Measurements from ENCODE around the gene EIF2S2. TPM values are rescaled to one million over a fixed set of nuclear protein-coding genes. Genes with fewer than 3 reads are reported as not detected.

EIF2S2 gene
- total RNA-seq, 2 donors from 2014 or later: 106 to 144 TPM

DNA sequence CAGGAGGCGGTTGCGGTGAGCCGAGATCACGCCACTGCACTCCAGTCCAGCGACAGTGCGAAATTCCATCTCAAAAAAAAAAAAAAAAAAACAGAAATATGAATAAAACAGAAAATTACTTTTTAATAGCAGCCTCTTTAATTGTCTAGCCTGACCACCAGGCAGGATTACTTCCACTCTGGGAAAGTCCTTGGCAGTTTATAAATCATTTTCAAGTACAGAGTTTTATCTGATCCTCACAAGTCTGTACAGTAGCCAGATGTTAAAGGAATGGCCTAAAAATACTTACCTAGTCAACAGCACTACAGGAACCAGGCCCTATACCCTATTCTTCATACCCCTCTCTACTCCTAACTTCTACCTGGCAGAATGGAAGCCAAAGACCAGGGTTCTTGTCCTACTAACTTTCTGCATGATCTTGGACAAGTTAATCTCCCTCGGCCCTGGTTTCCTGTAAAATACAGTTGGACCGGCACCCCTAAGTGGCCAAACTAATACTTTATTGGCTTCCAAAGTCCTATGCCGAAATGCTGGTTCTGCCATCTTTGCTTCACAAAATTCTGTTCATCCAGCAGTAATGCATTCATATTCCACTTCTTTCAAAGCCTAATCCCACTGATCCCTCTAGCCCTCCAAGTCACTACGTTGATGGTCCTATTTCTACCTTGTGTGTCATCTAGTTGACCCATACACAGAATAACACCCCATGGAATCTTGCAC is 1.9 kb downstream of the EIF2S2 start:
- Histone ChIP-seq H3K27ac (ENCODE audit: low read depth, low read length) (no peak overlapping the region), H3K4me3 (ENCODE audit: low read length) (peak overlapping the region; percentile 90), H3K4me1 (ENCODE audit: control insufficient read depth, insufficient read depth, low read length) (no peaks in the 10 kb centered on the region), H3K27me3 (ENCODE audit: control insufficient read depth, insufficient read depth, low read length, poor library complexity, severe bottlenecking) (no peaks in the 10 kb centered on the region), H3K9me3 (ENCODE audit: control insufficient read depth, low read length) (no peaks in the 10 kb centered on the region), H3K36me3 (ENCODE audit: control insufficient read depth, insufficient read depth, low read length) (peaks cover 44% of the 10 kb centered on the region), H3K9ac (ENCODE audit: extremely low read depth, low read length, poor library complexity, severe bottlenecking) (peak overlapping the region; percentile 21)
- no peaks in the 10 kb centered on the region for H3K9me3 Mint-ChIP-seq
- WGBS, 2 experiments (ENCODE audit: insufficient coverage in 1 of 2, insufficient read length in 1 of 2): 74 to 83% methylated on average over 6 to 10 of the region's 10 CpGs
- no peak for DNase-seq
- TF ChIP-seq, protein P1, sequence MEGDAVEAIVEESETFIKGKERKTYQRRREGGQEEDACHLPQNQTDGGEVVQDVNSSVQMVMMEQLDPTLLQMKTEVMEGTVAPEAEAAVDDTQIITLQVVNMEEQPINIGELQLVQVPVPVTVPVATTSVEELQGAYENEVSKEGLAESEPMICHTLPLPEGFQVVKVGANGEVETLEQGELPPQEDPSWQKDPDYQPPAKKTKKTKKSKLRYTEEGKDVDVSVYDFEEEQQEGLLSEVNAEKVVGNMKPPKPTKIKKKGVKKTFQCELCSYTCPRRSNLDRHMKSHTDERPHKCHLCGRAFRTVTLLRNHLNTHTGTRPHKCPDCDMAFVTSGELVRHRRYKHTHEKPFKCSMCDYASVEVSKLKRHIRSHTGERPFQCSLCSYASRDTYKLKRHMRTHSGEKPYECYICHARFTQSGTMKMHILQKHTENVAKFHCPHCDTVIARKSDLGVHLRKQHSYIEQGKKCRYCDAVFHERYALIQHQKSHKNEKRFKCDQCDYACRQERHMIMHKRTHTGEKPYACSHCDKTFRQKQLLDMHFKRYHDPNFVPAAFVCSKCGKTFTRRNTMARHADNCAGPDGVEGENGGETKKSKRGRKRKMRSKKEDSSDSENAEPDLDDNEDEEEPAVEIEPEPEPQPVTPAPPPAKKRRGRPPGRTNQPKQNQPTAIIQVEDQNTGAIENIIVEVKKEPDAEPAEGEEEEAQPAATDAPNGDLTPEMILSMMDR (conservative IDR thresholded peaks at IDR 0.05): no peak
- H3K4me1 Mint-ChIP-seq: peaks cover 22% of the 10 kb centered on the region
- H3K4me3 Mint-ChIP-seq: peak overlapping the region; percentile 89
- peaks cover 3% of the 10 kb centered on the region for H3K27me3 Mint-ChIP-seq (ENCODE audit: insufficient read depth)
- peaks cover 39% of the 10 kb centered on the region for H3K36me3 Mint-ChIP-seq (ENCODE audit: low read depth)
- peak overlapping the region; percentile 98 for H3K27ac Mint-ChIP-seq

DNA sequence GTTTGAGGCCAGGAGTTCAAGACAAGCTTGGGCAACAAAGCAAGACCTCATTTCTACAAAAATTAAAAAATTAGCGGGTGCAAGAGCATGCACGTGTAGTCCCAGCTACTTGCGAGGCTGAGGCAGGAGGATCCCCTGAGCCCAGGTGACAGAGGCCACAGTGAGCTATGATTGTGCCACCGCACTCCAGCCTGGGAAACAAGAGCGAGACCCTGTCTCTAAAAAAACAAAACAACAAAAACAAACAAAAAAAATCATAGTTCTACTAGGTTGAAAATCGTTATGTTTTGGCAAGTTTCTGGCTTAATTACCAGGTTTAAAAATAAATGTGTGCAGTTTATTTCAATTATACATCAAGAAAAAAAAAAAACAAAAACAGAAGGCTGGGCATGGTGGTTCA is 2.6 kb downstream of the EIF2S2 start:
- Histone ChIP-seq H3K27me3 (ENCODE audit: control insufficient read depth, insufficient read depth, low read length, poor library complexity, severe bottlenecking) (no peaks in the 10 kb centered on the region), H3K4me1 (ENCODE audit: control insufficient read depth, insufficient read depth, low read length) (no peaks in the 10 kb centered on the region), H3K36me3 (ENCODE audit: control insufficient read depth, insufficient read depth, low read length) (peaks cover 51% of the 10 kb centered on the region), H3K9ac (ENCODE audit: extremely low read depth, low read length, poor library complexity, severe bottlenecking) (peak overlapping the region; percentile 7), H3K27ac (ENCODE audit: low read depth, low read length) (no peak overlapping the region), H3K4me3 (ENCODE audit: low read length) (peak overlapping the region; percentile 90), H3K9me3 (ENCODE audit: control insufficient read depth, low read length) (no peaks in the 10 kb centered on the region)
- no peak for DNase-seq
- peak overlapping the region; percentile 89 for H3K4me3 Mint-ChIP-seq
- H3K4me1 Mint-ChIP-seq: peaks cover 22% of the 10 kb centered on the region
- WGBS, 2 experiments (ENCODE audit: insufficient coverage in 1 of 2, insufficient read length in 1 of 2): 94 to 99% methylated on average over 4 of the region's 6 CpGs
- TF ChIP-seq, protein P1 (conservative IDR thresholded peaks at IDR 0.05): no peak
- H3K36me3 Mint-ChIP-seq (ENCODE audit: low read depth): peaks cover 46% of the 10 kb centered on the region
- no peak overlapping the region for H3K27ac Mint-ChIP-seq
- no peaks in the 10 kb centered on the region for H3K27me3 Mint-ChIP-seq (ENCODE audit: insufficient read depth)
- no peaks in the 10 kb centered on the region for H3K9me3 Mint-ChIP-seq

DNA sequence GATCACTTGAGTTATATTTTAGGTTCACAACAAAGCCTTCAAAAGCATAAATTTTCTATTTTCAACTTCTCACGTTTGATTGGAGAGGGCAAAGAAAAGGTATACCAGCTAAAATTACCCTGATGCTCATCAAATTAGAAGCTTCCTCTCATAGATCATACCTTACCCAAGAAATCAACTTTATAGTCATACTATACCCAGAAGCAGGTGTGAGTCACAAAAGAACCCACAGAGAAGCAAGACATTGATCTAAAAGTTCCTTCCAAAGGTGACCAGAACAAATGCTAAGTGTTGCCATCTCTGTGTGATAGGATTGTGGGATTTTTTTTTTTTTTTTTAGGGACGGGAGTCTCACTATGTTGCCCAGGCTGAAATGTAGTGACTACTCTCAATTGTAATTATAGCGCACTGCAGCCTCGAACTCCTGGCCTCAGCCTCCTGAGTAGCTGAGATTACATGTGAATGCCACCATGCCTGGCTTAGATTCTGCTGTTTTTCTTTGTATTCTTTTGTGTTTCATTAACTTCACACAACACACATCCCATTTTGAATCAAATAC is 3.3 kb downstream of the EIF2S2 start:
- no peaks in the 10 kb centered on the region for H3K27me3 Mint-ChIP-seq (ENCODE audit: insufficient read depth)
- WGBS, 2 experiments (ENCODE audit: insufficient coverage in 1 of 2, insufficient read length in 1 of 2): 88 to 91% methylated on average over 3 to 4 of the region's 4 CpGs
- H3K4me3 Mint-ChIP-seq: peak overlapping the region; percentile 3
- H3K27ac ChIP-seq (ENCODE audit: low read depth, low read length): no peak overlapping the region
- peak overlapping the region; percentile 7 for H3K9ac ChIP-seq (ENCODE audit: extremely low read depth, low read length, poor library complexity, severe bottlenecking)
- DNase-seq: no peak
- no peaks in the 10 kb centered on the region for H3K4me1 ChIP-seq (ENCODE audit: control insufficient read depth, insufficient read depth, low read length)
- peak overlapping the region; percentile 90 for H3K4me3 ChIP-seq (ENCODE audit: low read length)
- TF ChIP-seq, protein P1 (conservative IDR thresholded peaks at IDR 0.05): no peak
- no peaks in the 10 kb centered on the region for H3K9me3 ChIP-seq (ENCODE audit: control insufficient read depth, low read length)
- H3K4me1 Mint-ChIP-seq: peaks cover 22% of the 10 kb centered on the region
- no peak overlapping the region for H3K27ac Mint-ChIP-seq
- peaks cover 59% of the 10 kb centered on the region for H3K36me3 ChIP-seq (ENCODE audit: control insufficient read depth, insufficient read depth, low read length)
- no peaks in the 10 kb centered on the region for H3K27me3 ChIP-seq (ENCODE audit: control insufficient read depth, insufficient read depth, low read length, poor library complexity, severe bottlenecking)
- peaks cover 54% of the 10 kb centered on the region for H3K36me3 Mint-ChIP-seq (ENCODE audit: low read depth)
- no peaks in the 10 kb centered on the region for H3K9me3 Mint-ChIP-seq

All from endodermal cell (in vitro differentiated cells).